ENCODE results near the gene NEUROG2.

NEUROG2 gene

DNA sequence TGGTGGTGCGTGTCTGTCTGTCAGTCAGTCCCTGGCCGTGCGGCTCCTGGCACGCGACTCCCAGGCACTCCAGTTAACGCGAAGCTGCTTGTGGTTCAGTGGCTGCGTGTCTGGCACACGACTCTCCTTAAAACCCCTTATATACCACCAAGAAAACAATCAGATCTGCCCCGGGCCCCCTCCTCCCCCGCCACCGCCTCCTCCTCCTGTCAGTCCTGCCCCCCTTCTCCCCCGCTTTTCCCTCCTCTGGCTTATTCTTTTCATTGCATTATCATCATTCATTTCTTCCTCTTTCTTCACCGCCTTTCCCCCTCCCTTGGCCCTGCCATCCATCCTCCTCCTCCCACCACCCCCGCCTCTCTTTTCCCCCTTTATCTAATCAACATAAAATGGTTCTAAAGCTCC, at the start of gene NEUROG2:
NEUROG2 (minus strand) TSS at position 115 of the 405 bp plus-strand sequence. CDS start 705 bp downstream, outside the sequence.
- TF ChIP-seq, protein P1, sequence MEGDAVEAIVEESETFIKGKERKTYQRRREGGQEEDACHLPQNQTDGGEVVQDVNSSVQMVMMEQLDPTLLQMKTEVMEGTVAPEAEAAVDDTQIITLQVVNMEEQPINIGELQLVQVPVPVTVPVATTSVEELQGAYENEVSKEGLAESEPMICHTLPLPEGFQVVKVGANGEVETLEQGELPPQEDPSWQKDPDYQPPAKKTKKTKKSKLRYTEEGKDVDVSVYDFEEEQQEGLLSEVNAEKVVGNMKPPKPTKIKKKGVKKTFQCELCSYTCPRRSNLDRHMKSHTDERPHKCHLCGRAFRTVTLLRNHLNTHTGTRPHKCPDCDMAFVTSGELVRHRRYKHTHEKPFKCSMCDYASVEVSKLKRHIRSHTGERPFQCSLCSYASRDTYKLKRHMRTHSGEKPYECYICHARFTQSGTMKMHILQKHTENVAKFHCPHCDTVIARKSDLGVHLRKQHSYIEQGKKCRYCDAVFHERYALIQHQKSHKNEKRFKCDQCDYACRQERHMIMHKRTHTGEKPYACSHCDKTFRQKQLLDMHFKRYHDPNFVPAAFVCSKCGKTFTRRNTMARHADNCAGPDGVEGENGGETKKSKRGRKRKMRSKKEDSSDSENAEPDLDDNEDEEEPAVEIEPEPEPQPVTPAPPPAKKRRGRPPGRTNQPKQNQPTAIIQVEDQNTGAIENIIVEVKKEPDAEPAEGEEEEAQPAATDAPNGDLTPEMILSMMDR (IDR thresholded peaks at IDR 0.05; ENCODE audit: insufficient read depth, low read depth, low read length, missing control alignments), result no peak

DNA sequence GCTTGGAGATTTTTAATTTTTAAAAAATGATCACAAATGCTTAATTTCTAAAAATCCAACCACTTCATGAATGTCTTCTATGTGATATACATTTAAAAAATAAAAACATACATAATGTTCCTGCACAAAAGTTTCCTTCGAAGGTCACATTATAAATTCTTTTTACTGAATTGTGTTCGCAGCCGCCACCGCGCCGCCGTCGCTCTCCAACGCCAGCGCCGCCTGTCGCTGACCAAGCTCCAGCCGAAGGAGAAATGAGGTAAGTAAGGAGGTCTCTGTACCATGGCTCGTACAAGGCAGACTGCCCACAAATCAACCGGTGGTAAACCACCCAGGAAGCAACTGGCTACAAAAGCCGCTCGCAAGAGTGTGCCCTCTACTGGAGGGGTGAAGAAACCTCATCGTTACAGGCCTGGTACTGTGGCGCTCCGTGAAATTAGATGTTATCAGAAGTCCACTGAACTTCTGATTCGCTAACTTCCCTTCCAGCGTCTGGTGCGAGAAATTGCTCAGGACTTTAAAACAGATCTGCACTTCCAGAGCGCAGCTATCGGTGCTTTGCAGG, 48.8 kb upstream of the NEUROG2 start:
- TF ChIP-seq, protein P1 (IDR thresholded peaks at IDR 0.05; ENCODE audit: insufficient read depth, low read depth, low read length, missing control alignments), result no peak
- no peak for DNase-seq (ENCODE audit: low read depth)
- H3K4me3 ChIP-seq (ENCODE audit: low read length), result no peak overlapping the region

More for the DNA sequence above, at the start of gene NEUROG2:
- DNase-seq (ENCODE audit: low read depth), result no peak
- H3K4me3 ChIP-seq (ENCODE audit: low read length), result peak within 1 kb of the TSS; percentile 48

DNA sequence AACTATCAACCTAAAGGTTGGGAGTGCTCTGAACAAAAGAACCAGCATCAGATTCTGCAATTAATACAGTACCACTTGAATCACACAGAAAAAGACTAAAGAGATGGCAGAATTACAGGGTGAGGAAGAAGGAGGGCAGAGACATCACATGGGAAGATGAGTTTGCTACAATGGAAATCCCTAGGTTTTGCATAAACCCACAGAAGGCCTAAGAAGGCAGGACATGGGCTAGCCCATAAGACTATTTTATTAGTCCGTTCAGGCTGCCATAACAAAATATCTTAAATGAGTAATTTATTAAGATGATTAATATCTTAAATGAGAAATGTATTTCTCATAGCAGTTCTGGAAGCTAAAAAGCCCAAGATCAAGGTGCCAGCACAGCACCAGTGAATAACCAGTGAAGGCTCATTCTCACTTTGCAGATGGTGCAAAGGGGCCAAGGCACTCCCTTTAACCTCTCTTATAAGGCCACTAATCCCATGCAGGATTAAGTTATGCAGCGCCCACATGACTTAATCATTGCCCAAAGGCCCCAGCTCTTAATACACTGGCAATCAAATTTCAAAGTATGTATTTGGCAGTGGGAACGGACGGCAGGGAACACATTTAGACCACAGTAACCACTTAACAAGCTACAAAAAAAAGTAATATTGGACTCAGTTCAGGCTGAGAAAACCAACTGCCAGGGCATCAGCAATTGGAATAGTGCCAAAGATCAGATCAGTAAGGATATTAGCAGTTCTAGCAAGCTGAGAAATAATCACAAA, 47.6 kb upstream of the NEUROG2 start:
- no peak for DNase-seq (ENCODE audit: low read depth)
- no peak overlapping the region for H3K4me3 ChIP-seq (ENCODE audit: low read length)
- TF ChIP-seq, protein P1 (IDR thresholded peaks at IDR 0.05; ENCODE audit: insufficient read depth, low read depth, low read length, missing control alignments), result no peak

DNA sequence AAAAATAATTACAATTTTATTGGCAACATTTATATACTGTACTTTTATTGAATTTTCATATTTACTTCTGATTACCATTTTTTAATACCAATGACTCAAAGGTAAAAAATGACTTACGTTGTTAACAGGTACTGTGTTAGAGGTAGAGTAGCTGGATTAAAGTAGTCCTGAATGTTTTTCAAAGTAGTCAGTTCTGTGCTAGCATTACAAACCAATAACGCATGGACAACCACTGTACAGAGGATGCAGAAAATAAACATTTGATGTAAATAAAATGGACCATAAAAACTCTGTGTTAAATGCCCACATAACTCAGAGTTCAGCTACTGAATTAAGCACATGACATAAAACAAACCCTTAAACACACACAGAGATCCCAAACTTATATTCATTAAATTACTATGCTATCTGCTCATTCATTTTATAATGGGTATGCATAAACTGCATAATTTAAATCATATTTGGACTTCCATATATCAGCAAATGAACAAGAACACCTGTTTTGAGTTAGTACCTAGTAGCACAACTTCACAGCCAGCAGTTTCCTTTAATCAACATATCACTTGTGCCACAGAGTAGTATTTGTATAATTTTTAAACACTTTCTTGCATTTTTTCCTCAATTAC, 46.4 kb upstream of the NEUROG2 start:
- no peak overlapping the region for H3K4me3 ChIP-seq (ENCODE audit: low read length)
- TF ChIP-seq, protein P1 (IDR thresholded peaks at IDR 0.05; ENCODE audit: insufficient read depth, low read depth, low read length, missing control alignments), result no peak
- no peak for DNase-seq (ENCODE audit: low read depth)

DNA sequence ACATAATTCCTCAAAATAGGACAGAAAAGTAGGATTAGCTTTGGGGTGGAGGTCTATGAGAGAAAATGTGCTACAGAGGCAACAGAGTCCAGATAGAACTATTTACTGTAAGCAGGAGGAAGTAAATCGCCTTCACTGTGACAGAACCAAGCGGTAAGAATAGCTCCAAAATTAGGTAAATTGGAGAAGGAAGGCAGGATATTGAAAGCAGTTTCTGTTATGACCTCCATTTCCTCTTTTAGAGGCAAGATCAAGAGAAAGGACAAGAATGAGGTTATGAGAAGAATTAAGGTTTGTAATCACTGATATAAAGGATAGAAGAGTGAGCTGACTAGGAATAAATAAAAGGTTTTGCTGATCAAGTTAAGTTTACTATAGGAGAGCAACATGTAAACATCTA, 44.1 kb upstream of the NEUROG2 start:
- TF ChIP-seq, protein P1 (IDR thresholded peaks at IDR 0.05; ENCODE audit: insufficient read depth, low read depth, low read length, missing control alignments), result no peak
- H3K4me3 ChIP-seq (ENCODE audit: low read length), result no peak overlapping the region
- DNase-seq (ENCODE audit: low read depth), result no peak

DNA sequence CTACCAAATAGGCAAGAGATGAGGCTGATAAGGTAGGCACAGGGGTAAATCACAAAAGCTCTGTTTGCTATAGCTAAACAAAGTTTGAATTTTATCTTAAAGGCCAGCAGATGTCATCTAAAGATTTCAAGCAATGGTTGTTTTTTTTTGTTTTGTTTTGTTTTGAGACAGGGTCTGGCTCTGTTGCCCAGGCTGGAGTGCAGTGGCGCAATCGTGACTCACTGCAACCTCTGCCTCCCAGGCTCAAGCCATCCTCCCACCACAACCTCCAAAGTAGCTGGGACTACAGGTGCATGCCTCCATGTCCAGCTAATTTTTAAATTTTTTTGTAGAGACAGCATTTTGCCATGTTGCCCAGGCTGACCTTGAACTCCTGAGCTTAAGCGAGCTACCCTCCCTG, 43.1 kb upstream of the NEUROG2 start:
- TF ChIP-seq, protein P1 (IDR thresholded peaks at IDR 0.05; ENCODE audit: insufficient read depth, low read depth, low read length, missing control alignments), result no peak
- DNase-seq (ENCODE audit: low read depth), result no peak
- no peak overlapping the region for H3K4me3 ChIP-seq (ENCODE audit: low read length)
